ENCODE measurements around the gene GTF2E1.
A peak's percentile ranks its signal among the peaks of the same experiment; 100 is the strongest.

GTF2E1 gene

DNA sequence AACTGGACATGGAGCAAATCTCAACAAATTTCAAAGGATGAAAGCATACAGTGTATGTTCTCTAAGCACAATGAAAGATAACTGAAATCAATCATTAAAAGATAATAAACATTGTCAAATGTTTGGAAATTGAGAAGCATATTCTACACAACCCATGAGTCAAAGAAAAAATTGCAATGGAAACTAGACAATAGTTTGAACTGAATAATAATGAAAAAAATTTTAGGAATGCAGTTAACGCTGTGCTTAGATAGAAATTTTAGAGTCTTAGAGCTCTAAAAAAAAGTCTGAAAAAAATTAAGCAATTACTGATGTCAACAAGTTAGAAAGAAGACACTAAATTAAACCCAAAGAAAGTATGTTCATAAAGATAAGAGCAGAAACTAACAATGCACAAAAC lies 15.8 kb upstream of the GTF2E1 start:
- TF ChIP-seq EP300 (IDR thresholded peaks at IDR 0.05; ENCODE audit: borderline replicate concordance) (no peak), EGR1 (IDR thresholded peaks at IDR 0.05) (no peak), TEAD4 (IDR thresholded peaks at IDR 0.05) (no peak), CEBPB (IDR thresholded peaks at IDR 0.05) (no peak), CREB1 (IDR thresholded peaks at IDR 0.05; ENCODE audit: low read depth) (no peak), TAF1 (IDR thresholded peaks at IDR 0.05; ENCODE audit: low read depth) (no peak), NFIC (IDR thresholded peaks at IDR 0.05) (no peak), TCF12 (IDR thresholded peaks at IDR 0.05; ENCODE audit: low read depth) (no peak)

- no peak for TF ChIP-seq NFIC (IDR thresholded peaks at IDR 0.05)
- no peak for TF ChIP-seq FOXM1 (IDR thresholded peaks at IDR 0.05; ENCODE audit: borderline replicate concordance, low read depth)
- TF ChIP-seq, protein P1, sequence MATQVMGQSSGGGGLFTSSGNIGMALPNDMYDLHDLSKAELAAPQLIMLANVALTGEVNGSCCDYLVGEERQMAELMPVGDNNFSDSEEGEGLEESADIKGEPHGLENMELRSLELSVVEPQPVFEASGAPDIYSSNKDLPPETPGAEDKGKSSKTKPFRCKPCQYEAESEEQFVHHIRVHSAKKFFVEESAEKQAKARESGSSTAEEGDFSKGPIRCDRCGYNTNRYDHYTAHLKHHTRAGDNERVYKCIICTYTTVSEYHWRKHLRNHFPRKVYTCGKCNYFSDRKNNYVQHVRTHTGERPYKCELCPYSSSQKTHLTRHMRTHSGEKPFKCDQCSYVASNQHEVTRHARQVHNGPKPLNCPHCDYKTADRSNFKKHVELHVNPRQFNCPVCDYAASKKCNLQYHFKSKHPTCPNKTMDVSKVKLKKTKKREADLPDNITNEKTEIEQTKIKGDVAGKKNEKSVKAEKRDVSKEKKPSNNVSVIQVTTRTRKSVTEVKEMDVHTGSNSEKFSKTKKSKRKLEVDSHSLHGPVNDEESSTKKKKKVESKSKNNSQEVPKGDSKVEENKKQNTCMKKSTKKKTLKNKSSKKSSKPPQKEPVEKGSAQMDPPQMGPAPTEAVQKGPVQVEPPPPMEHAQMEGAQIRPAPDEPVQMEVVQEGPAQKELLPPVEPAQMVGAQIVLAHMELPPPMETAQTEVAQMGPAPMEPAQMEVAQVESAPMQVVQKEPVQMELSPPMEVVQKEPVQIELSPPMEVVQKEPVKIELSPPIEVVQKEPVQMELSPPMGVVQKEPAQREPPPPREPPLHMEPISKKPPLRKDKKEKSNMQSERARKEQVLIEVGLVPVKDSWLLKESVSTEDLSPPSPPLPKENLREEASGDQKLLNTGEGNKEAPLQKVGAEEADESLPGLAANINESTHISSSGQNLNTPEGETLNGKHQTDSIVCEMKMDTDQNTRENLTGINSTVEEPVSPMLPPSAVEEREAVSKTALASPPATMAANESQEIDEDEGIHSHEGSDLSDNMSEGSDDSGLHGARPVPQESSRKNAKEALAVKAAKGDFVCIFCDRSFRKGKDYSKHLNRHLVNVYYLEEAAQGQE (IDR thresholded peaks at IDR 0.05; ENCODE audit: low read depth) = no peak
- TF ChIP-seq CEBPB (IDR thresholded peaks at IDR 0.05) = no peak
- TF ChIP-seq, protein P2, sequence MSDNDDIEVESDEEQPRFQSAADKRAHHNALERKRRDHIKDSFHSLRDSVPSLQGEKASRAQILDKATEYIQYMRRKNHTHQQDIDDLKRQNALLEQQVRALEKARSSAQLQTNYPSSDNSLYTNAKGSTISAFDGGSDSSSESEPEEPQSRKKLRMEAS (IDR thresholded peaks at IDR 0.05) = no peak
- no peak for TF ChIP-seq TEAD4 (IDR thresholded peaks at IDR 0.05)
- no peak for TF ChIP-seq YY1 (IDR thresholded peaks at IDR 0.05; ENCODE audit: low read depth)
- TF ChIP-seq EP300 (IDR thresholded peaks at IDR 0.05; ENCODE audit: borderline replicate concordance) = no peak
- TF ChIP-seq RAD21 (IDR thresholded peaks at IDR 0.05; ENCODE audit: low read depth) = no peak
- no peak for TF ChIP-seq EGR1 (IDR thresholded peaks at IDR 0.05)
- no peak for TF ChIP-seq ZBTB7A (IDR thresholded peaks at IDR 0.05; ENCODE audit: low read depth)
- no peak for TF ChIP-seq TAF1 (IDR thresholded peaks at IDR 0.05; ENCODE audit: low read depth)
- TF ChIP-seq TCF12 (IDR thresholded peaks at IDR 0.05; ENCODE audit: low read depth) = no peak
- TF ChIP-seq CREB1 (IDR thresholded peaks at IDR 0.05; ENCODE audit: low read depth) = no peak
- TF ChIP-seq, protein P3, sequence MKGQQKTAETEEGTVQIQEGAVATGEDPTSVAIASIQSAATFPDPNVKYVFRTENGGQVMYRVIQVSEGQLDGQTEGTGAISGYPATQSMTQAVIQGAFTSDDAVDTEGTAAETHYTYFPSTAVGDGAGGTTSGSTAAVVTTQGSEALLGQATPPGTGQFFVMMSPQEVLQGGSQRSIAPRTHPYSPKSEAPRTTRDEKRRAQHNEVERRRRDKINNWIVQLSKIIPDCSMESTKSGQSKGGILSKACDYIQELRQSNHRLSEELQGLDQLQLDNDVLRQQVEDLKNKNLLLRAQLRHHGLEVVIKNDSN (IDR thresholded peaks at IDR 0.05) = no peak
These were observed 11.7 kb upstream of the GTF2E1 start for GRCh38 chr3:120730576-120731542.

DNA sequence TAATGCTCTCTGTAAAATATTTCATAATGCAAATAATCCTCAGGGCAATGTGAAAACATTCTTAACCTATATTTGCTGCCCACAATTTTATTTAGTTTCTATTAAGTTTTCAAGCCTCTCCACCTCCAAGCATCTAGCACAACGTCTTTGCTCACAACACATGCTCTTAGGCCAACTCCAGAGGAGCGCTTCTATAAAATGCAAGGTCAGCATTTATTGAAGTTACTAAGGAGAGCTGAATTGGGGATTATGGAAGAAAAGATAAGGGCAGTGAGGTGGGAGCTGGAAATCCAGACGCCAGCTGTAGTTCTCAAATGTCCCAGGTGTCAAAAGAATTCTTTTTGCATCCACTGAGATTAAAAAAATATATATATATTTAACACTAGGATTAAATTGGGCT lies 1.2 kb upstream of the GTF2E1 start:
- TF ChIP-seq CREB1 (IDR thresholded peaks at IDR 0.05; ENCODE audit: low read depth) = no peak

GRCh38 chr3:120741837-120742197 lies 727 bp upstream of the GTF2E1 start:
- TF ChIP-seq, protein P3 (IDR thresholded peaks at IDR 0.05) = no peak
- TF ChIP-seq, protein P2 (IDR thresholded peaks at IDR 0.05) = peak; percentile 82

DNA sequence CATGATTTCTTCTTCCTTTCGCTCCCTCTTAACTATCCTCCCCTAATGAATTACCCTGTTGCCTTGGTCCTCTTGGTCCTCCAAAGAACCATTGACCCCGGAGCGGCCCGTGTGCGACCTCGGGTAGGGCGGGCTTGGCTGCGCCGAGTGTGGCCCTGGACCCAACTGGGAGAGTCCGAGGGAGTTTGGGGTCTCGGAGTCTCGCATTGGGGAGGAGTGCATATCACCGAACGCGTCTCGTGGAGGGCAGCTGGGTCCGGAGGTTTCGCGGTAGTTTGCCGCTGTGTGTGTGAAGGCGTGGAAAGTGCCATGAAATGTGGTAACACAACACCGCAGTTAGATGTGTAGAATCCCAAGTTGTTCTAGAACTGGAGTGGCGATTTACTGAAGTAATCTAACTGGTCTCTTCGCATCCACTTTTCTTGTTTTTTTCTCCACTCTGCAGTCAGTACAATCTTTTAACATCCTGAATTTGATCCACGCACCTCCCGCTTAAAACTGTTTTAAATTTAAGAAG lies 363 bp downstream of the GTF2E1 start:
- 0 out of 2 replicates have a peak, but pooled peaks have one; percentile 14 for TF ChIP-seq EP300 (IDR thresholded peaks at IDR 0.05; ENCODE audit: borderline replicate concordance)
- TF ChIP-seq, protein P3 (IDR thresholded peaks at IDR 0.05) = no peak

DNA sequence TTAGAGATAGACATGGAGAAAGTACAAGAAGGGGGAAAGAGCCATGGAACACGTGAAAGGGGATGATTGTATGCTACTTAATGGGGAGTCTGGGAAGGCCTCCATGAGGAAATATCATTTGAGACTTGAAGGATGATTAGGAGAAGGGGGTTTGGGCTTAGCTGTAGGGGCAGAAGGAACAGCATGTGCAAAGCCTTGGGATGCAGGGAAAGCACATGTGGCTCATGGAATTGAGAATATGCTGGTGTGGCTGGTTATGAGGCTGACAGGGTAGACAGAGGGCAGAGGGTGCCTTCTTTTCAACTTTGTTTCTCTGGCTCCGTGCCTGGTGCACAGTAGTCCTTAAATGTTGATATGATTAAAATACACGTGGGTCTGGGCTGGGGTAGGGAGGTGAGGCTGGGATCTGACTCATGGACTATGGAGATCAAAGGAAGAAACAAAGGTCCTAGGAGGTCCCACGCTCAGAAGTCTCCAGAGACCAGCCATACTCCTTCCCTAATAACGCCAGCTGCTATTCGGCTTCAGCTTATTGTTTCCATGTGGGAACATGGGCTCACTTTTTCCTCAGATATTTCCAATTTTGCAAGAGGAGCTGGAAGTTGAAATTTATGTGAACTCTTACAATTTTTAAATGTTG lies 1.1 kb downstream of the GTF2E1 start:
- no peak for TF ChIP-seq CREB1 (IDR thresholded peaks at IDR 0.05; ENCODE audit: low read depth)
- no peak for TF ChIP-seq EP300 (IDR thresholded peaks at IDR 0.05; ENCODE audit: borderline replicate concordance)
- no peak for TF ChIP-seq FOXM1 (IDR thresholded peaks at IDR 0.05; ENCODE audit: borderline replicate concordance, low read depth)
- TF ChIP-seq EGR1 (IDR thresholded peaks at IDR 0.05) = no peak
- TF ChIP-seq YY1 (IDR thresholded peaks at IDR 0.05; ENCODE audit: low read depth) = no peak
- no peak for TF ChIP-seq TEAD4 (IDR thresholded peaks at IDR 0.05)
- no peak for TF ChIP-seq TAF1 (IDR thresholded peaks at IDR 0.05; ENCODE audit: low read depth)
- TF ChIP-seq ZBTB7A (IDR thresholded peaks at IDR 0.05; ENCODE audit: low read depth) = no peak
- TF ChIP-seq RAD21 (IDR thresholded peaks at IDR 0.05; ENCODE audit: low read depth) = no peak
- no peak for TF ChIP-seq TCF12 (IDR thresholded peaks at IDR 0.05; ENCODE audit: low read depth)
- TF ChIP-seq, protein P2 (IDR thresholded peaks at IDR 0.05) = no peak
- no peak for TF ChIP-seq CEBPB (IDR thresholded peaks at IDR 0.05)
- TF ChIP-seq, protein P1 (IDR thresholded peaks at IDR 0.05; ENCODE audit: low read depth) = no peak
- no peak for TF ChIP-seq NFIC (IDR thresholded peaks at IDR 0.05)
- TF ChIP-seq, protein P3 (IDR thresholded peaks at IDR 0.05) = no peak
